Ishikawa (cell line): ENCODE results near the gene GAK.

ENCODE experiments used
- CEBPB ChIP-seq: IDR thresholded peaks from 2 replicates; pipeline ENCODE4 v1.6.1; 2012
- CREB1 ChIP-seq: IDR thresholded peaks from 2 replicates; pipeline ENCODE4 v1.6.1; 2012; ENCODE audit warnings: low read depth
- EGR1 ChIP-seq: IDR thresholded peaks from 2 replicates; pipeline ENCODE4 v1.6.1; 2012
- EP300 ChIP-seq: IDR thresholded peaks from 2 replicates; pipeline ENCODE4 v1.6.1; 2012; ENCODE audit warnings: borderline replicate concordance
- FOXM1 ChIP-seq: IDR thresholded peaks from 2 replicates; pipeline ENCODE4 v1.6.1; 2012; ENCODE audit warnings: low read depth, borderline replicate concordance
- MAX ChIP-seq: IDR thresholded peaks from 2 replicates; pipeline ENCODE4 v1.6.1; 2012
- NFIC ChIP-seq: IDR thresholded peaks from 2 replicates; pipeline ENCODE4 v1.6.1; 2012
- RAD21 ChIP-seq: IDR thresholded peaks from 2 replicates; pipeline ENCODE4 v1.6.1; 2012; ENCODE audit warnings: low read depth
- TAF1 ChIP-seq: IDR thresholded peaks from 2 replicates; pipeline ENCODE4 v1.6.1; 2012; ENCODE audit warnings: low read depth, mild to moderate bottlenecking
- TCF12 ChIP-seq: IDR thresholded peaks from 2 replicates; pipeline ENCODE4 v1.6.1; 2012; ENCODE audit warnings: low read depth
- TEAD4 ChIP-seq: IDR thresholded peaks from 2 replicates; pipeline ENCODE4 v1.6.1; 2012
- YY1 ChIP-seq: IDR thresholded peaks from 2 replicates; pipeline ENCODE4 v1.6.1; 2012; ENCODE audit warnings: low read depth
- ZBTB7A ChIP-seq: IDR thresholded peaks from 2 replicates; pipeline ENCODE4 v1.6.1; 2012; ENCODE audit warnings: low read depth
- TF ChIP-seq, protein P1 (sequence below): IDR thresholded peaks from 2 replicates; pipeline ENCODE4 v1.6.1; 2012; ENCODE audit warnings: low read depth, mild to moderate bottlenecking
- TF ChIP-seq, protein P2 (sequence below): IDR thresholded peaks from 2 replicates; pipeline ENCODE4 v1.6.1; 2012

GAK gene

DNA sequence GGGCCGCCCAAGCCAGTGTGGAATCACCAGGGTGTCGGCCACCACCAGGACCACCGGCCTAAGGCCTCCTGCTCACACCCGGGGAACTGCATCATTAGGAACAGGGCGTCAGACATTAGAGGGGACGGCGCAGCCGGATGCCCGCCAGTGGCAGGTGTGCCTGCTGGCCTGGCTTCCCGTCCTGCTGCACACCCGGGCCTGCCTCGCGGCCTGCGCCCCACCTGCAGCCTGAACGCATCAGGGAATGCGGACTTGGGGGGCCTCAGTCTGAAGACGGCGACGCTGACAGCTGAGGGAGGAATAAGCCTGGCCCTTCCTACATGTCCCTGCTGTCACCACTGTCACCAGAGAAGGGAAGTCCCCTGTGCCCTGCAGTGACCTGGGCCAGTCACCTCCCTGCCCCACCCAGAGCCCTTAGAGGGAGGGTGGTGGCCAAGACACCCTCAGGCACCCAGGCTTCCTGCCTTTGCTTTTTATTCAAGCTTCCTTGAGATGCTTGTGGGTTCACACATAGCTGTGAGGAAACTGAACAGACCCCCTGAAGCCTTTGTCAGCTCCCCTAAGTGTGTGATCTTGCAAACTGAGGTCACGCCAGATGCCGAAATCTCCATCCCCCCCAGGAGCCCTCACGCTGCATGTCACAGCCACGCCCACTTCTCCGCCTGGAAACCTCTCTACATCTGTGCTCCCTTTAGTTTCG, 38.1 kb upstream of the GAK start:
- no peak for TF ChIP-seq RAD21
- no peak for TF ChIP-seq EP300
- no peak for TF ChIP-seq NFIC
- TF ChIP-seq, protein P1, sequence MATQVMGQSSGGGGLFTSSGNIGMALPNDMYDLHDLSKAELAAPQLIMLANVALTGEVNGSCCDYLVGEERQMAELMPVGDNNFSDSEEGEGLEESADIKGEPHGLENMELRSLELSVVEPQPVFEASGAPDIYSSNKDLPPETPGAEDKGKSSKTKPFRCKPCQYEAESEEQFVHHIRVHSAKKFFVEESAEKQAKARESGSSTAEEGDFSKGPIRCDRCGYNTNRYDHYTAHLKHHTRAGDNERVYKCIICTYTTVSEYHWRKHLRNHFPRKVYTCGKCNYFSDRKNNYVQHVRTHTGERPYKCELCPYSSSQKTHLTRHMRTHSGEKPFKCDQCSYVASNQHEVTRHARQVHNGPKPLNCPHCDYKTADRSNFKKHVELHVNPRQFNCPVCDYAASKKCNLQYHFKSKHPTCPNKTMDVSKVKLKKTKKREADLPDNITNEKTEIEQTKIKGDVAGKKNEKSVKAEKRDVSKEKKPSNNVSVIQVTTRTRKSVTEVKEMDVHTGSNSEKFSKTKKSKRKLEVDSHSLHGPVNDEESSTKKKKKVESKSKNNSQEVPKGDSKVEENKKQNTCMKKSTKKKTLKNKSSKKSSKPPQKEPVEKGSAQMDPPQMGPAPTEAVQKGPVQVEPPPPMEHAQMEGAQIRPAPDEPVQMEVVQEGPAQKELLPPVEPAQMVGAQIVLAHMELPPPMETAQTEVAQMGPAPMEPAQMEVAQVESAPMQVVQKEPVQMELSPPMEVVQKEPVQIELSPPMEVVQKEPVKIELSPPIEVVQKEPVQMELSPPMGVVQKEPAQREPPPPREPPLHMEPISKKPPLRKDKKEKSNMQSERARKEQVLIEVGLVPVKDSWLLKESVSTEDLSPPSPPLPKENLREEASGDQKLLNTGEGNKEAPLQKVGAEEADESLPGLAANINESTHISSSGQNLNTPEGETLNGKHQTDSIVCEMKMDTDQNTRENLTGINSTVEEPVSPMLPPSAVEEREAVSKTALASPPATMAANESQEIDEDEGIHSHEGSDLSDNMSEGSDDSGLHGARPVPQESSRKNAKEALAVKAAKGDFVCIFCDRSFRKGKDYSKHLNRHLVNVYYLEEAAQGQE, result no peak

DNA sequence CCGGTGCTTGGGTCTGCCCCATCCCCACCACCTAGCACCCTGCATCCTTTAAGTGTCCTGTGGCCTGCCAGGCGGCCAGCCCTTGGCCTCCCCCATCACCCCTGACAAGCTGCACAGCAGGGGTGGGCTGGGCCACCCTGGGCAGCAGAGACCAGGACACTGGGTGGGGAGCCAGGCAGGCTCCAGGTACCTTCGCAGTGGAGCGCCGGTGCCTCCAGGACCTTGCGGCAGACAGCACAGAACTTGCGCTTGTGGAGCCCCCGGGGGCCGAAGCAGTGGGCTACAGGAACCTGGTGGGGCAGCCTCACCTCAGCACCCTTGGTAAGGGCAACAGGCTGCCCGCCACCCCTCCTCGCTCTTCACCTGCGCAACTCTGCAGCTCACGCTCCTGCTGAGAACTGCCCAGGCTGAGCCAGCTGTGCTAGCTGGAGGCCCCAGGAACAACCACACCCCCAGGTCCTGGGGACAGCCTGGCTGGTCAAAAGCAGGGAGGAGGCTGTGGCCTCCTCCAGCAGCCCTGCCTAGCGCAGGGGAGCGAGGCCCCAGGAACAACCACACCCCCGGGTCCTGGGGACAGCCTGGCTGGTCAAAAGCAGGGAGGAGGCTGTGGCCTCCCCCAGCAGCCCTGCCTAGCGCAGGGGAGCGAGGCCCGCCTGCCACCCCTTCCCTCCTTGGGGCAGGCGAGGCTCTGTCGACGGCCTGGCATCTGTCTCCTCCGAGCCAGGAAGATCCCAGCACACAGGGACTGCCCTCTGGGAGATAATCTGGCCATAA, 36.7 kb upstream of the GAK start:
- TF ChIP-seq, protein P1, result no peak
- no peak for TF ChIP-seq EGR1
- TF ChIP-seq, protein P2, sequence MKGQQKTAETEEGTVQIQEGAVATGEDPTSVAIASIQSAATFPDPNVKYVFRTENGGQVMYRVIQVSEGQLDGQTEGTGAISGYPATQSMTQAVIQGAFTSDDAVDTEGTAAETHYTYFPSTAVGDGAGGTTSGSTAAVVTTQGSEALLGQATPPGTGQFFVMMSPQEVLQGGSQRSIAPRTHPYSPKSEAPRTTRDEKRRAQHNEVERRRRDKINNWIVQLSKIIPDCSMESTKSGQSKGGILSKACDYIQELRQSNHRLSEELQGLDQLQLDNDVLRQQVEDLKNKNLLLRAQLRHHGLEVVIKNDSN, result no peak
- no peak for TF ChIP-seq MAX
- TF ChIP-seq CREB1, result no peak
- no peak for TF ChIP-seq TEAD4
- TF ChIP-seq YY1, result no peak
- no peak for TF ChIP-seq RAD21
- TF ChIP-seq TCF12, result no peak
- no peak for TF ChIP-seq ZBTB7A
- TF ChIP-seq FOXM1, result no peak
- TF ChIP-seq TAF1, result no peak
- no peak for TF ChIP-seq NFIC
- TF ChIP-seq CEBPB, result no peak
- TF ChIP-seq EP300, result no peak

GRCh38 chr4:968221-968620, 36.1 kb upstream of the GAK start:
- no peak for TF ChIP-seq MAX
- no peak for TF ChIP-seq EP300
- TF ChIP-seq, protein P2, result no peak
- no peak for TF ChIP-seq CREB1
- no peak for TF ChIP-seq TCF12
- TF ChIP-seq EGR1, result no peak
- no peak for TF ChIP-seq TEAD4
- no peak for TF ChIP-seq ZBTB7A
- TF ChIP-seq RAD21, result no peak
- TF ChIP-seq FOXM1, result no peak
- no peak for TF ChIP-seq YY1
- TF ChIP-seq NFIC, result no peak
- TF ChIP-seq, protein P1, result no peak
- TF ChIP-seq CEBPB, result no peak
- TF ChIP-seq TAF1, result no peak
